ENCODE measurements around the gene RPS21. TPM values are rescaled to one million over a fixed set of nuclear protein-coding genes. Genes with fewer than 3 reads are reported as not detected.
A peak's percentile ranks its signal among the peaks of the same experiment; 100 is the strongest.

The RPS21 gene
- 1,000 to 10,000 TPM; 1,168 to 3,909 (median 1,666) TPM for total RNA-seq
- polyA plus RNA-seq: over 10,000 TPM in 2 of 3 donors, 1,000 to 10,000 TPM in 1; 9,792 to 11,722 (median 10,372) TPM
- long read RNA-seq, donor 1, transcript RPS21-201 (6 exons, 344 nt): major isoform, 474 of 683 reads
- long read RNA-seq, donor 1, transcript RPS21-205 (5 exons, 429 nt): minor isoform, 22 of 683 reads
- long read RNA-seq, donor 1, partial matches to known transcripts: 141 of 683 reads
- long read RNA-seq, donor 1, other reads (novel, unspliced or antisense): 43 of 683 reads
- long read RNA-seq, donor 2, transcript RPS21-205 (5 exons, 429 nt): minor isoform, 17 of 631 reads
- long read RNA-seq, donor 2, transcript RPS21-201 (6 exons, 344 nt): major isoform, 493 of 631 reads
- long read RNA-seq, donor 2, partial matches to known transcripts: 93 of 631 reads
- long read RNA-seq, donor 2, other reads (novel, unspliced or antisense): 25 of 631 reads

DNA sequence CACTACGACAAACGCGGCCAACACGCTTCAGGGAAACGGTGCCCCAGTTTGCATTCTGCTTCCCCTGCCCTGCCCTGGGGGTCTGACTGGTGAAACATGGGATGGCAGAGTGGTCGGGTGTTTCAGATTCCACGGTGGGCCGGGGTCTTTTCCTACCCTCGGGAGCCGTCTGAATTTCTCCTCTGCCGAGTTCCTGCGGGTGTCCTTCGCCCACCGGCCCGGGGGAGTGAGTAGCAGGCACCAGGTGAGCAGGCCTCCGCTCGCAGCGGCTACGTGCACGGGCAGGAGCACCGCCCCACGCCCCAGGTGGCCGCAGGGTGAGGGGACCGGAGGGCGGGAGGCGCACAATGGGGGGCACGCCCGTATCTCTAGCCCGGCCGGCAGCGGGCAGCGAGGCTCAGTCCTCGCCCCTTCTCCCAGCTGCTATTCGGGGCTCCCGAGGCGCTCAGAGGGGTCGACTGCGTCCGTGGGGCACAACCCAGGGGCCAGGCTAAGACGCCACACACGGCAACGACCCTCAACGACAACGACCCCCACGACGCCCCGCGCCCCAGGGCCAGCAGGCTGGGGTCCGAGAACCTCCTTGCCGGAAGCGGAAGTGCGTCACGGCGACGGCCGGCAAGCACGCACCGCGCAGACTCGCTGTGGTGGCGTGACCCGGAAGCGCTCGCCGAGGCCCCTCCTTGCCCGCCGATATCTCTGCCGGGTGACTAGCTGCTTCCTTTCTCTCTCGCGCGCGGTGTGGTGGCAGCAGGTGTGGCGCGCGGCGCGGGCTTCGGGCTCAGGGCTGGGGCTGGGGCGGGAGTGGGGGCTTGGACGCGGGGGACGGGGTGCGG, at the start of gene RPS21:
TSS of gene RPS21 (plus strand) at position 721 of the 836 bp plus-strand sequence. CDS start 236 bp downstream, outside the sequence.
- H3K9me3 ChIP-seq: no peaks in the 10 kb centered on the region
- H3K27me3 ChIP-seq (replicated peaks in 1 of 7): no peaks in the 10 kb centered on the region
- DNase-seq: peak; percentile 98
- peaks cover 31 to 69% (median 40%) of the 10 kb centered on the region in 6 donors for H3K4me1 ChIP-seq
- intact Hi-C loops (cut with DNase I; ENCODE audit: low total_unique reads): loop anchor here (10.0 kb wide), 1 partner anchor 372 kb away; no protein-coding TSS in a partner anchor
- WGBS, 5 donors: 0 to 2% (median 0%) methylated on average over 32 to 83 of the region's 83 CpGs
- H3K4me3 ChIP-seq: peak within 1 kb of the TSS; percentile 89 to 99 (median 95)
- H3K36me3 ChIP-seq: peaks cover 0 to 44% (median 32%) of the 10 kb centered on the region in 6 donors
- peak within 1 kb of the TSS; percentile 82 to 99 (median 96) for H3K27ac ChIP-seq
- TF ChIP-seq, protein P1, sequence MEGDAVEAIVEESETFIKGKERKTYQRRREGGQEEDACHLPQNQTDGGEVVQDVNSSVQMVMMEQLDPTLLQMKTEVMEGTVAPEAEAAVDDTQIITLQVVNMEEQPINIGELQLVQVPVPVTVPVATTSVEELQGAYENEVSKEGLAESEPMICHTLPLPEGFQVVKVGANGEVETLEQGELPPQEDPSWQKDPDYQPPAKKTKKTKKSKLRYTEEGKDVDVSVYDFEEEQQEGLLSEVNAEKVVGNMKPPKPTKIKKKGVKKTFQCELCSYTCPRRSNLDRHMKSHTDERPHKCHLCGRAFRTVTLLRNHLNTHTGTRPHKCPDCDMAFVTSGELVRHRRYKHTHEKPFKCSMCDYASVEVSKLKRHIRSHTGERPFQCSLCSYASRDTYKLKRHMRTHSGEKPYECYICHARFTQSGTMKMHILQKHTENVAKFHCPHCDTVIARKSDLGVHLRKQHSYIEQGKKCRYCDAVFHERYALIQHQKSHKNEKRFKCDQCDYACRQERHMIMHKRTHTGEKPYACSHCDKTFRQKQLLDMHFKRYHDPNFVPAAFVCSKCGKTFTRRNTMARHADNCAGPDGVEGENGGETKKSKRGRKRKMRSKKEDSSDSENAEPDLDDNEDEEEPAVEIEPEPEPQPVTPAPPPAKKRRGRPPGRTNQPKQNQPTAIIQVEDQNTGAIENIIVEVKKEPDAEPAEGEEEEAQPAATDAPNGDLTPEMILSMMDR (IDR thresholded peaks at IDR 0.05 in 8 of 11, conservative IDR thresholded peaks at IDR 0.05 in 3 of 11): peak in 4 of 11 experiments; percentile 22 to 42 (median 38)
- TF ChIP-seq POLR2AphosphoS5 (IDR thresholded peaks at IDR 0.05): peak; percentile 97 to 99 (median 98)
- peak in 1 of 3 donors; percentile 45 for TF ChIP-seq POLR2A (IDR thresholded peaks at IDR 0.05)

DNA sequence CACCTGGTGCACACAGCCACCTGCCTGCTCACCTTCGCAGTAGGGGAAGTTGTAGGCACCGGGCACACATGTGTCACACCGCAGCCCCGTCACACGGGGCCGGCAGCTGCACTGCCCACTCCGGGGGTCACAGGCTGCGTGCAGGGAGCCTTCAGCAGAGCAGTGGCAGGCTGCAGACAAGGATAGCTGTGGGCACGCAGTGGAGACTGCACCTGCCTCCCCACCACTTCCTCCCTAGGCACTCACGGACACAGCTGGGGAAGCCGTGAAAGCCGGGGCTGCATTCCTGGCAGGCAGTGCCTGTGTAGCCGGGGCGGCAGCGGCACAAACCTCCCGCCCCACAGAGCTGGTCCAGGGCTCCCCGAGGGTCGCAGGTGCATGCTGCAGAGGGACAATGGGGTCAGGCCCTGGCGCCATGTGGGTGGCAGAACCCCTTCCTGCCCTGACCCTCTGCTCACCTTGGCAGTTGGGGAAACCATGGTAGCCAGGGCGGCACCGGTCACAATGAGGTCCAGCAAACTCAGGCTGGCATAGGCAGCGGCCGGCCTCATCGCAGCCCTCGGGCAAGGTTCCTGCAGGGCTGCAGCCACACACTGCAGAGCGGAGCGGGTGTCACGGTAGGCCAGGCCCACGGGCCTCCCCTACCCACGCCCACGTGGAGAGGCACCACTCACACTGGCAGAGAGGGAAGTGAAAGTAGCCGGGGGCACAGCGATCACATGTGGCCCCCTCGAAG, 49.2 kb upstream of the RPS21 start:
- WGBS, 5 donors: 53 to 67% (median 62%) methylated on average over 14 to 34 of the region's 34 CpGs
- Histone ChIP-seq H3K4me3 (peak overlapping the region in 1 of 8 donors; percentile 32), H3K9me3 (peaks cover 0 to 5% (median 0%) of the 10 kb centered on the region in 8 donors), H3K27me3 (replicated peaks in 1 of 7) (no peaks in the 10 kb centered on the region), H3K36me3 (peaks cover 0 to 78% (median 17%) of the 10 kb centered on the region in 6 donors), H3K4me1 (peaks cover 6 to 53% (median 39%) of the 10 kb centered on the region in 6 donors), H3K27ac (peak overlapping the region in 7 of 8 donors; percentile 15 to 82 (median 79))
- TF ChIP-seq, protein P1 (IDR thresholded peaks at IDR 0.05 in 8 of 11, conservative IDR thresholded peaks at IDR 0.05 in 3 of 11): no peak
- TF ChIP-seq POLR2AphosphoS5 (IDR thresholded peaks at IDR 0.05): peak; percentile 88 to 93 (median 92)
- peak; percentile 90 for DNase-seq
- intact Hi-C loops (cut with DNase I; ENCODE audit: low total_unique reads): no loop called here

DNA sequence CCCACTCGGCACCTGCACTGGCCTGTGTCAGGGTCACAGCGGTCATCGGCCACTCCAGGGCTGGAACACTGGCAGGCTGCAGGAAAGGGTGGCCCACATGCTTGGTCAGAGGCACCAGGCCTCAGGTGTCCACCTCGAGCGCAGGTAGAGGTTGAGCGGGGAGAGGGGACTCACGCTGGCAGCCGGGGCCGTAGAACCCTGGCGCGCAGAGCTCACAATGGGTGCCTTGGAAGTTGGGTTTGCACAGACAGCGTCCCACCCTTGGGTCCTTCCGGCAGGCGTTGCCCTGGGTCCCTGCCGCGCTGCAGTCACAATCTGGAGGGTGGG, 48.6 kb upstream of the RPS21 start:
- 71 to 92% (median 88%) methylated on average over 14 to 16 of the region's 16 CpGs for WGBS, 5 donors
- Histone ChIP-seq H3K4me3 (peak overlapping the region in 1 of 8 donors; percentile 32), H3K36me3 (peaks cover 0 to 73% (median 12%) of the 10 kb centered on the region in 6 donors), H3K9me3 (peaks cover 0 to 5% (median 0%) of the 10 kb centered on the region in 8 donors), H3K4me1 (peaks cover 6 to 53% (median 39%) of the 10 kb centered on the region in 6 donors), H3K27me3 (replicated peaks in 1 of 7) (no peaks in the 10 kb centered on the region), H3K27ac (peak overlapping the region; percentile 3 to 82 (median 77))
- TF ChIP-seq, protein P1 (IDR thresholded peaks at IDR 0.05 in 8 of 11, conservative IDR thresholded peaks at IDR 0.05 in 3 of 11): no peak
- TF ChIP-seq POLR2A (IDR thresholded peaks at IDR 0.05): no peak
- TF ChIP-seq POLR2AphosphoS5 (IDR thresholded peaks at IDR 0.05): no peak
- intact Hi-C loops (cut with DNase I; ENCODE audit: low total_unique reads): no loop called here
- DNase-seq: no peak
